ENCODE measurements around the gene ZNF337.
"Not testable (repeated sequence)": the region's sequence is repeated elsewhere in the genome, so short reads cannot be mapped to it uniquely, and the experiment has no call there.

DNA sequence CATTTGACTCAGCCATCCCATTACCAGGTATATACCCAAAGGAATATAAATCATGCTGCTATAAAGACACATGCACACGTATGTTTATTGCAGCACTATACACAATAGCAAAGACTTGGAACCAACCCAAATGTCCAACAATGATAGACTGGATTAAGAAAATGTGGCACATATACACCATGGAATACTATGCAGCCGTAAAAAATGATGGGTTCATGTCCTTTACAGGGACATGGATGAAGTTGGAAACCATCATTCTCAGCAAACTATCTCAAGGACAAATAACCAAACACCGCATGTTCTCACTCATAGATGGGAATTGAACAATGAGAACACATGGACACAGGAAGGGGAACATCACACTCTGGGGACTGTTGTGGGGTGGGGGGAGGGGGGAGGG is 12.8 kb downstream of the ZNF337 start:
- TF ChIP-seq, protein P1, sequence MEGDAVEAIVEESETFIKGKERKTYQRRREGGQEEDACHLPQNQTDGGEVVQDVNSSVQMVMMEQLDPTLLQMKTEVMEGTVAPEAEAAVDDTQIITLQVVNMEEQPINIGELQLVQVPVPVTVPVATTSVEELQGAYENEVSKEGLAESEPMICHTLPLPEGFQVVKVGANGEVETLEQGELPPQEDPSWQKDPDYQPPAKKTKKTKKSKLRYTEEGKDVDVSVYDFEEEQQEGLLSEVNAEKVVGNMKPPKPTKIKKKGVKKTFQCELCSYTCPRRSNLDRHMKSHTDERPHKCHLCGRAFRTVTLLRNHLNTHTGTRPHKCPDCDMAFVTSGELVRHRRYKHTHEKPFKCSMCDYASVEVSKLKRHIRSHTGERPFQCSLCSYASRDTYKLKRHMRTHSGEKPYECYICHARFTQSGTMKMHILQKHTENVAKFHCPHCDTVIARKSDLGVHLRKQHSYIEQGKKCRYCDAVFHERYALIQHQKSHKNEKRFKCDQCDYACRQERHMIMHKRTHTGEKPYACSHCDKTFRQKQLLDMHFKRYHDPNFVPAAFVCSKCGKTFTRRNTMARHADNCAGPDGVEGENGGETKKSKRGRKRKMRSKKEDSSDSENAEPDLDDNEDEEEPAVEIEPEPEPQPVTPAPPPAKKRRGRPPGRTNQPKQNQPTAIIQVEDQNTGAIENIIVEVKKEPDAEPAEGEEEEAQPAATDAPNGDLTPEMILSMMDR (IDR thresholded peaks at IDR 0.05), result not testable (repeated sequence)
- TF ChIP-seq POLR2A, POLR2AphosphoS5, EP300 (IDR thresholded peaks at IDR 0.05): not testable (repeated sequence)
